Neuron (in vitro differentiated cells): ENCODE data around the gene ZDHHC14.
"Not testable (repeated sequence)": the region's sequence is repeated elsewhere in the genome, so short reads cannot be mapped to it uniquely, and the experiment has no call there.

Experiments
- H2AFZ ChIP-seq: one replicate; pipeline ENCODE4 v1.6.1; 2013; ENCODE audit warnings: low read depth, mild to moderate bottlenecking, inconsistent platforms, low read length, moderate library complexity
- H3K27me3 ChIP-seq: one replicate; pipeline ENCODE4 v1.6.1; 2013; ENCODE audit warnings: low read length; ENCODE audit not compliant: insufficient read depth
- H3K36me3 ChIP-seq: one replicate; pipeline ENCODE4 v1.6.1; 2013; ENCODE audit warnings: low read length; ENCODE audit not compliant: insufficient read depth
- H3K4me1 ChIP-seq: one replicate; pipeline ENCODE4 v1.6.1; 2013; ENCODE audit warnings: low read length; ENCODE audit not compliant: insufficient read depth
- H3K4me3 ChIP-seq: 2 replicates; pipeline ENCODE4 v1.5.1; 2013; ENCODE audit warnings: mild to moderate bottlenecking, low read length, moderate library complexity
- H3K9me3 ChIP-seq: one replicate; pipeline ENCODE4 v1.6.1; 2013; ENCODE audit warnings: low read length

Gene ZDHHC14

DNA sequence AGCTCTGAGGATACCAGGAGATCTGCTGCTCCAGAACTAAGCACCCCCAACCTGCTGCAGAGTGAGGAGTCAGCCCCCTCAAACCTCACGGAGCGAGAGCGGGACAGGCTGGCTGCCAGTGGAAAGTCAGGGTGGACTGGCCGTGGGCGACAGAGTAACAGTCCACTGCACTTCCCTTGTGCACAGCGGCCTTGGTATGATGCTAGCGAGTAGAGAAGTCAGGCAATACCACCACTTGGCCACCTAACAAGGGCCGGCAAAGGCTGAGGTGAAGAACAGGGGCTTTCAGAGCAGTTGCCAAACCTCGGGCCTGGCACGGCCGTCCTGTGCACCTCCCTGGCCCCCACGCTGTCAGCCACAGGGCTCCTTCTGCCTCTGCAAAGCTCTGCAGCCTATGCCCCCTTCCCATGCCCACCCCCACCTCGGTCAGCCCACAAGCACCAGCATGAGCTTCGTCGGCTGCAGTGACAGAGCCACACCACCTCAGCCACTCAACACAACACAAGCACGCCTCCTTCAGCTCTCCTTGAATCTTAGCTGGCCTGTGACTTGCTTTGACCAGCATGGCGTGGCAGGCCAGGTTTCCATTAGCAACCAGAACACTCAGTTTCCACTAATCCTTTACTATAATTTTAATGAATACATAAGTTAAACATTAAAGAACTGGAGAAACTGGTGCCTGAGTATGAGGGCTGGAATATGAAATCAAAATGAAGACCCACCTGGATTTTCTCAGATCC lies 314.5 kb downstream of the ZDHHC14 start:
- Histone ChIP-seq H3K9me3 (no peaks in the 10 kb centered on the region), H3K36me3 (no peaks in the 10 kb centered on the region), H3K4me3 (no peak overlapping the region)

DNA sequence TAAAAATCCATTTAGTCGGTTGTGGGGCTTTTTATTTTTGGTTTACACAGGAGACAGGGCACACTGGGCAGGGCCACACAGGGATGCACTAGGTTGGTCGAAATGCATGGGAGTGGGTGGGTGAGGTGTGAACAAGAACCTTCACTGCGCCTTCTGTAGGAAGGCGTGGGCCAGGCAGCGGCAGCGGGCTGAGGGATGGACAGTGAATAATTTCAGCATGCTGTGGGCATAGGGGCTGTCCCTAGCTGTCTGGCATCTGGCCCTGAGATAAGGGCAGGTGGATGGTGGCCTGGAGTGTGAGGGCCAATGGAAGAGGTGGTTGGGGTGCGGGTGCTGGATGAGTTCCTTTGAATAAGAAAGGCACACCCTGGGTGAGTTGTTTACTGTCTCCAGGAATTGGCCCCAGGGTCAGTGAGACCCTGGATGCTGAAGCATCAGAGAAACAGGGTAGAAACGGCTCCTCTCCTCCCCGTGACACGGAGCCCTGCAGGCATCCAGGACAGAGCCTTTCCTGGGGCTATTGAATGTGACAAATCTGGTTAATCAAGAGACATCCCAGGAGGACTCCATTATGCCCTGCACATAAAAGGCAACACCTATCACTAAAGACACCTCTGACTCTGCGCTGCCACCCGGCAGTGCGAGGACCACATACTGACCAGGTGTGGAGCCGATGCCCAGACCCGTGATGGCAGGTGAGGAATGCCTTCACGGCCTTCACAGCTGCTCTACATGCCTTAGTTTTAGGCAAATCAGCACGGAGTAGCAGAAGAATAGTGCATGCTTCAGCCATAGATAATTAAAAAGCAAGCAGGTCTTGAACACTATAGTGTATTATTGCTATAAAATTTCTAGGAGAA lies 319.0 kb downstream of the ZDHHC14 start:
- Histone ChIP-seq H3K4me1 (no peaks in the 10 kb centered on the region), H2AFZ (no peak overlapping the region), H3K36me3 (no peaks in the 10 kb centered on the region), H3K4me3 (no peak overlapping the region), H3K9me3 (no peaks in the 10 kb centered on the region), H3K27me3 (peaks cover 7% of the 10 kb centered on the region)

More for the DNA sequence above, 314.5 kb downstream of the ZDHHC14 start:
- Histone ChIP-seq H3K27me3 (peaks cover 7% of the 10 kb centered on the region), H3K4me1 (no peaks in the 10 kb centered on the region), H2AFZ (no peak overlapping the region)

DNA sequence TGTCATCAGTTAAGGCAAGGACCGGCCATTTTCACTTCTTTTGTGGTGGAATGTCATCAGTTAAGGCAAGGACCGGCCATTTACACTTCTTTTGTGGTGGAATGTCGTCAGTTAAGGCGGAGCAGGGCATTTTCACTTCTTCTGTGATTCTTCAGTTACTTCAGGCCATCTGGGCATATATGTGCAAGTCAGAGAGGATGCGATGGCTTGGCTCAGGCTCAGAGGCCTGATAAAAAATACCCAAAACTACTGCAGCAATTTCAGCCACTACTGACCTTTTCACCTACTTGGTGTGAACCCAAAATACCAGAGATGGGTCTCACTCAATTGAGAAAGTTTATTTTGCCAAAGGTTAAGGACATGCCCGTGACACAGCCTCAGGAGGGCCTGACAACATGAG lies 325.4 kb downstream of the ZDHHC14 start:
- not testable (repeated sequence) for H3K9me3 ChIP-seq, H3K4me1 ChIP-seq, H3K36me3 ChIP-seq, H3K27me3 ChIP-seq, H2AFZ ChIP-seq, H3K4me3 ChIP-seq

- Histone ChIP-seq H3K4me1 (no peaks in the 10 kb centered on the region), H3K9me3 (no peaks in the 10 kb centered on the region), H2AFZ (no peak overlapping the region), H3K4me3 (no peak overlapping the region), H3K36me3 (no peaks in the 10 kb centered on the region), H3K27me3 (no peaks in the 10 kb centered on the region)
These were observed 325.9 kb downstream of the ZDHHC14 start for GRCh38 chr6:157706883-157707282.

DNA sequence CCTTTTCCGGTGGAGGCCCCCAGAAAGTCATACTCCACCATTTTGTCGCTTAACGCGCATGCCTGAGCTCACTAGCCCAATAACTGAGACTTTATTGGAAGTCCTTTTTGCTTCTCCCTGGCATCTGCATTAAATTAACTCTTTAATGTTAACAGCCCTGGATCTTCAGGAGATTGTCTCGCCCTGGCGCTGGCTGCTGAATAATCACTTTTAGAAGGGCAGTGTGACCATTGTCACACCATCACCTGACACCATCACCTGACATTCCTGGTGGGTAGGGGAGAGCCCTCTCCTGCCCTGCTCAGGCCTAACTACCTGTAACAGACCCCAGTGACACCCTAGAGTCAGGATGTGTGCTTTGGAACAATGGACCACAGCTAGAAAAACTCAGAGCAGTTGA lies 326.6 kb downstream of the ZDHHC14 start:
- no peak overlapping the region for H3K4me3 ChIP-seq
- H3K4me1 ChIP-seq: no peaks in the 10 kb centered on the region
- no peak overlapping the region for H2AFZ ChIP-seq
- no peaks in the 10 kb centered on the region for H3K36me3 ChIP-seq
- H3K27me3 ChIP-seq: no peaks in the 10 kb centered on the region
- no peaks in the 10 kb centered on the region for H3K9me3 ChIP-seq

GRCh38 chr6:157708239-157708638 lies 327.2 kb downstream of the ZDHHC14 start:
- H3K27me3 ChIP-seq: peaks cover 2% of the 10 kb centered on the region
- H2AFZ ChIP-seq: no peak overlapping the region
- H3K9me3 ChIP-seq: no peaks in the 10 kb centered on the region
- no peaks in the 10 kb centered on the region for H3K36me3 ChIP-seq
- H3K4me3 ChIP-seq: no peak overlapping the region
- H3K4me1 ChIP-seq: no peaks in the 10 kb centered on the region

- Histone ChIP-seq H2AFZ (no peak overlapping the region), H3K9me3 (no peaks in the 10 kb centered on the region), H3K4me1 (no peaks in the 10 kb centered on the region), H3K27me3 (peaks cover 4% of the 10 kb centered on the region), H3K4me3 (no peak overlapping the region), H3K36me3 (no peaks in the 10 kb centered on the region)
These were observed 327.9 kb downstream of the ZDHHC14 start for GRCh38 chr6:157708933-157709332.

DNA sequence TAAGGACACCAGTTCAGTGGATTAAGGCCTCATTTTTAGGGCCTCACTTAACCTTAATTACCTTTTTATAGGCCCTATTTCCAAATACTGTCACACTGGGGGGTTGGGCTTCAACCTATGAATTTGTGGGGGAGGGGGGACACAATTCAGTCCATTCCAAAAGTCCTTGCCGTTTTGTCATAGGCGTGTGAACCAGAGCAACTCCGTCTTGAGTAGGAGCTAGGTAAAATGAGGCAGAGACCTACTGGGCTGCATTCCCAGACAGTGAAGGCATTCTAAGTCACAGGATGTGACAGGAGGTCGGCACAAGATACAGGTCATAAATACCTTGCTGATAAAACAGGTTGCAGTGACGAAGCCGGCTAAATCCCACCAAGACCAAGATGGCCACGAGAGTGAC lies 328.6 kb downstream of the ZDHHC14 start:
- Histone ChIP-seq H3K4me1 (no peaks in the 10 kb centered on the region), H3K9me3 (no peaks in the 10 kb centered on the region), H3K36me3 (no peaks in the 10 kb centered on the region), H3K27me3 (peaks cover 4% of the 10 kb centered on the region), H2AFZ (no peak overlapping the region), H3K4me3 (no peak overlapping the region)

GRCh38 chr6:157710604-157711003 lies 329.6 kb downstream of the ZDHHC14 start:
- H3K9me3 ChIP-seq: no peaks in the 10 kb centered on the region
- peaks cover 4% of the 10 kb centered on the region for H3K27me3 ChIP-seq
- no peak overlapping the region for H2AFZ ChIP-seq
- no peaks in the 10 kb centered on the region for H3K4me1 ChIP-seq
- H3K4me3 ChIP-seq: no peak overlapping the region
- no peaks in the 10 kb centered on the region for H3K36me3 ChIP-seq

DNA sequence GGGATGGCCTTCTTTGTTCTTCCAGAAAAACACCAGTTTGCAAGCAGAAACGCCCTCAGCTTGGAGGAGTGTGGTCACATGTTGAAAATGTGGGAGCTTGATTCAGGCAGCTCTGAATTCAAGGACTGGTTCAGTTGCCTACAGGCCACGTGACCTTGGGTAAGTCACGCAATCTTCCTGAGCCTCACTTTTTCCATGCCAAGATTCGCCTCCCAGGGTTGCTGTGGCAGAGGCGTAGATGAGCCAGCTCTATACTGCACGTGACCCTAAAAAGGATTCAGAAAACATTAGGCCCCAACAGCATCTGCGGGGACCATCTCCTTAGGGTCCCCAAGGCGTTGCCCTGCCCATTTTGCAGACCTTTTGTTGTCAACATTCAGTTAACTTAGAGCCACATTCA lies 330.1 kb downstream of the ZDHHC14 start:
- peaks cover 7% of the 10 kb centered on the region for H3K27me3 ChIP-seq
- no peak overlapping the region for H2AFZ ChIP-seq
- no peaks in the 10 kb centered on the region for H3K4me1 ChIP-seq
- H3K9me3 ChIP-seq: no peaks in the 10 kb centered on the region
- H3K36me3 ChIP-seq: no peaks in the 10 kb centered on the region
- H3K4me3 ChIP-seq: no peak overlapping the region

DNA sequence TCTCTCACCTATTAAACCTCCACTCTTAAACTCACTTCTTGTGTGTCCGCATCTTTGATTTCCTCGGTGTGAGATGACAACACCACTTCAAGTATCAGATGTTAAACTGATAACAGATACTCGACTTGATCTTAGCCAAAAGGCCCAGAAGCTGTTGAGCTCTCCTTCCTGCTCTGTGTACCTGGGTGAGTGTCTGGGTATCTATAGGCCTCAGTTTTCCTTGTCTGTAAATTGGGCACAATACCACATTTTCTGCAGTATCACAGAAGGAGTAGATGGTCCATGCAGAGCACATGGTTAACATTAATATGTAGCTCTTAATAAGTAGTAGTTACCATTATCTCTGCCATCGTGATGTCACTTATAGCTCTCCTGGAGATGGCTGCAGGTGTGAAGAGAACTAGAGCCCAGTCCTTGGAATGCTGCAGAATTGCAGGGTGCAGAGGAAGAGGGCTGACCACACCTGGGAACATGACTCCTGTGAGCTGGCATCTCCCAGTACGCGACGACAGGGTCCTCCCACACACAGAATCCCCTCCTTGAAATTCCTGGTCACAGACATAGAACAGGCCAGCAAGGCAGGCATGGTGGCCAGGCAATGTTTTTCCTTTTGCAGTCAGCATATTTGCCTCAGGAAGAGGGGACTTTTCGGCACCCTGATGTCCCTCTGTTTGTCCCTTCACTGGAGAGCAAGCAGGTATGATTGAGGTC lies 331.8 kb downstream of the ZDHHC14 start:
- no peaks in the 10 kb centered on the region for H3K9me3 ChIP-seq
- no peak overlapping the region for H2AFZ ChIP-seq
- no peaks in the 10 kb centered on the region for H3K4me1 ChIP-seq
- no peaks in the 10 kb centered on the region for H3K36me3 ChIP-seq
- H3K27me3 ChIP-seq: peaks cover 10% of the 10 kb centered on the region
- no peak overlapping the region for H3K4me3 ChIP-seq

DNA sequence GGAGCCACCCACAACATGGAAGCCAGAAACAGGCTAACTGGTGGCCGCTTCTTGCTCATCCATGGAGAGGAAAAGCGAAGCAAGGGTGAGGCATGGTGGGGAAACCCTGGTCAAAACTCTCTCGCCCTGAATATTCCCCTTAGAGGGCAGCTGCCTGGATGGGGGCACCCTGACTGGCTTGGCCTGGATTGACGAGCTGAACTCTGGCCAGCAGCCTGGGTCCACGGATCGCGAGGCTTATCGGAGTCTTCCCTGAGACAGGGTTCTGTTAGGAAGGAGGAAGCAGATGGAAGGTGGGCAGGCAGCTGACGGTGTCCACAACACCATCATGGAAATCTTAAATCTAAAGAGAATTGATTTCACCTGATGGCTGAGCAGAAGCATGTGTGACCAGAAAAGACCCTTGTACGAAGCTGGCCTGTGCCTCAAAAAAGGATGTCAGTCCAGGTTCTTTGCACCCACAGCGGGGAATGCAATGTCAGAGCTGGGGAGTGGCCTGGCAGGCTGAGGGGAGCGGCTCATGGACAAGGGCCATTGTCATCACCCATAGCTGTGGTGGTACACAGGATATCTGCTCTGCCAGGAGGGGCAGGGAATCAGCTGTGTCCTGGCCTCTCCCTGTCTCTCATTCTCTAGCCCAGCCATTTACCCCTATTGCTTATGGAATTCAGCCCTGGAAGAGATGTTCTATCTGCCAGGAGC lies 332.6 kb downstream of the ZDHHC14 start:
- no peaks in the 10 kb centered on the region for H3K4me1 ChIP-seq

DNA sequence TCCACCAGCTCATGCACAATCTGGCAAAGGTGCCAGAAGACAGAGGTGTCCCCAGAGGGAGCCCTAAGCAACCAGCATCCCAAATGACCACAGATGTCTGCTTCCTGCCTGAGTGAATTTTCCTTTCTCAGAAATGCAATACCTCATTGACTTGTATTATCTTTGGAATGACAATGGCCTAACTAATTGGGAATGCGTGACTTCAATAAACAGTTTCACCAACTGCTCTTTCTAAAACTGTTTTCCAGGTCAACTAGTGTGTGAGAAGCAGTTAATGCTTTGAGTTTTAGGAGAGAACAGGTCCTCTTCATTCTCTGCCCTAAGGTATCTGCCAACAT lies 333.1 kb downstream of the ZDHHC14 start:
- Histone ChIP-seq H3K27me3 (peaks cover 10% of the 10 kb centered on the region), H3K36me3 (no peaks in the 10 kb centered on the region), H3K4me3 (no peak overlapping the region), H3K9me3 (no peaks in the 10 kb centered on the region), H3K4me1 (no peaks in the 10 kb centered on the region), H2AFZ (no peak overlapping the region)

More for the DNA sequence above, 332.6 kb downstream of the ZDHHC14 start:
- Histone ChIP-seq H3K4me3 (no peak overlapping the region), H3K27me3 (peaks cover 10% of the 10 kb centered on the region), H3K9me3 (no peaks in the 10 kb centered on the region), H2AFZ (no peak overlapping the region), H3K36me3 (no peaks in the 10 kb centered on the region)
